ENCODE data around the gene CFAP251. TPM values are rescaled to one million over a fixed set of nuclear protein-coding genes. Genes with fewer than 3 reads are reported as not detected.

CFAP251 gene
- total and polyA plus RNA-seq, 2 of the 8 experiments (the other 6 are each of a cell fraction or from before 2014, with no cell fraction given) = 1.8 to 2.9 TPM

DNA sequence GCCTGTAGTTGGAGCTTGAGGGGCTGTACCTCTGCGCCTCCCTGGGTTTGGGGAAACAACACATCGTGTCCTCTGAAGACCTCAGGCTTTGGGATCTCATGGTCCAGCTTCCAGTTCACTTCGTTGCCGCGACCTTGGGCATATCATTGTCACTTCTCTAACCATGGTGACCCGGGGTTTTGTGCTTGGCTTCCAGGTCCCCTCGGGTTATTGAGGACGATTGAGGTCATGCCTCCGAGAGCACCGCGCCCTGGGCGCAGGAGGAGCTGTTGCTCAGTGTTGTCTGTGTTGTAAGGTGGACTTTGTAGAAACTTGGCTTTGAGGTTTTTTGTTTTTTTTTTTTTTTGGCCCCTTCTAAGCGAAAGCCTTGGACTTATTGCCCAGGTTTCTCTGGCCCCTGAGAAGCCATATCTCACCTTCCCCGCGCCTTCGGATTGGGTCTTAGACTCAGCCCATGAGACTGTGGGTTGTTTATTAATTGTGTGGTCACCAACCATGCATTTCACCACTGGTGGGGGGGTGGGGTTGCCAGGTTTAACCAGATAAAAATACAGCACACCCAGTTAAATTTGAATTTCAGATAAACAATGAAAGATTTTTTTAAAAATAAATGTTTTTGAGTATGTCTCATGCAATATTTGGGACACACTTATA is 105.9 kb downstream of the CFAP251 start:
- peaks cover 14% of the 10 kb centered on the region; the same call in 1 of the 2 replicates for H3K23me2 ChIP-seq (ENCODE audit: low read depth, low read length)
- peaks cover 3 to 25% (median 16%) of the 10 kb centered on the region in 4 experiments for H3K27me3 ChIP-seq (replicated peaks in 1 of 4; ENCODE audit: control insufficient read depth in 3 of 4, extremely low read depth in 1 of 4, insufficient read depth in 3 of 4, low read length in 3 of 4)
- H3K18ac ChIP-seq (ENCODE audit: extremely low read depth, low read length) = peak overlapping the region; percentile 19; the same call in 1 of the 2 replicates
- H2AFZ ChIP-seq (ENCODE audit: low read length) = no peak overlapping the region
- no peaks in the 10 kb centered on the region for H3K36me3 ChIP-seq (ENCODE audit: control insufficient read depth in 2 of 4, insufficient read depth in 4 of 4, low read length in 3 of 4)
- no peak overlapping the region for H2BK5ac ChIP-seq (ENCODE audit: low read depth, low read length)
- CTCF ChIA-PET (ENCODE audit: partially characterized antibody) = interaction anchor here (2.2 kb wide), 2 partner anchors 8 to 72 kb away, joined by 6 to 15 read pairs; no protein-coding TSS in a partner anchor
- DNase-seq (ENCODE audit: low read depth in 1 of 2, low spot score in 2 of 2) (no peak), FAIRE-seq (no peak)
- H3K56ac ChIP-seq (replicated peaks; ENCODE audit: insufficient read length, low read depth, low read length) = no peak overlapping the region
- no peak overlapping the region for H4K8ac ChIP-seq (ENCODE audit: extremely low read depth, insufficient read depth, low read length)
- H3K9ac ChIP-seq (replicated peaks in 1 of 4; ENCODE audit: extremely low read depth in 1 of 4, low read depth in 3 of 4, low read length in 3 of 4) = no peak overlapping the region
- H3K4me1 ChIP-seq (replicated peaks in 1 of 4; ENCODE audit: control insufficient read depth in 3 of 4, insufficient read depth in 4 of 4, low read length in 3 of 4) = peaks cover 0 to 9% (median 8%) of the 10 kb centered on the region in 4 experiments; a peak in 4 of 7 replicates
- no peak overlapping the region for H2AK5ac ChIP-seq (ENCODE audit: low read depth, low read length)
- H4K91ac ChIP-seq (replicated peaks; ENCODE audit: insufficient read length, low read length) = no peak overlapping the region
- POLR2A ChIA-PET (ENCODE audit: partially characterized antibody) = interaction anchor here (0.9 to 1.1 kb wide), 2 partner anchors 16 to 41 kb away, joined by 3 read pairs; no protein-coding TSS in a partner anchor
- H4K5ac ChIP-seq (ENCODE audit: insufficient read length, low read depth, low read length) = no peak overlapping the region
- H4K20me1 ChIP-seq (replicated peaks in 1 of 2; ENCODE audit: control insufficient read depth in 1 of 2, insufficient read depth in 2 of 2, low read length in 2 of 2) = peaks cover 8 to 16% of the 10 kb centered on the region in 2 experiments
- H3K14ac ChIP-seq (ENCODE audit: insufficient read length) = no peak overlapping the region
- no peak overlapping the region for H2BK15ac ChIP-seq (ENCODE audit: low read length)
- H2BK12ac ChIP-seq (ENCODE audit: low read depth, low read length) = no peak overlapping the region
- no peak overlapping the region for H3K27ac ChIP-seq (ENCODE audit: low read depth, low read length)
- 92% methylated on average over 16 of the region's 16 CpGs; no CpG with 5 or more reads in 1 of the 2 experiments for WGBS, 2 experiments (ENCODE audit: extremely low coverage in 1 of 2, insufficient coverage in 1 of 2, insufficient read length in 1 of 2, insufficient replicate concordance in 2 of 2, low coverage in 1 of 2, low lambda C conversion rate in 2 of 2, missing lambda C conversion rate in 1 of 2)
- no peak overlapping the region for H2BK20ac ChIP-seq (ENCODE audit: low read length)
- peaks cover 4 to 45% of the 10 kb centered on the region in 2 experiments for H3K79me2 ChIP-seq (ENCODE audit: control insufficient read depth in 1 of 2, insufficient read depth in 2 of 2, low read length in 2 of 2)
- H2BK120ac ChIP-seq (replicated peaks; ENCODE audit: low read depth, low read length) = no peak overlapping the region
- H3K4me3 ChIP-seq (ENCODE audit: extremely low read depth in 1 of 4, insufficient read depth in 2 of 4, low read depth in 3 of 4, low read length in 4 of 4) = peak overlapping the region in 1 of 4 experiments; percentile 83; a peak in 2 of 8 replicates
- H3K79me1 ChIP-seq (ENCODE audit: low read depth, low read length) = peaks cover 14% of the 10 kb centered on the region
- no peak overlapping the region for H3K4ac ChIP-seq (replicated peaks; ENCODE audit: insufficient read length, low read depth, low read length)
- no peak overlapping the region for H3K23ac ChIP-seq (ENCODE audit: insufficient read length)
- H3K9me3 ChIP-seq (ENCODE audit: insufficient read depth in 2 of 2, low read depth in 1 of 2, low read length in 1 of 2) = no peaks in the 10 kb centered on the region
- H3K4me2 ChIP-seq (ENCODE audit: insufficient read depth in 1 of 2, low read depth in 2 of 2, low read length in 2 of 2) = peak overlapping the region in 1 of 2 experiments; percentile 69; a peak in 1 of 4 replicates
- TF ChIP-seq CBX5 (IDR thresholded peaks at IDR 0.05; ENCODE audit: low read depth, low read length) = no peak
- no peak for TF ChIP-seq SP2 (IDR thresholded peaks at IDR 0.05; ENCODE audit: low read length)
- TF ChIP-seq TAF7 (optimal IDR thresholded peaks at IDR 0.05; ENCODE audit: borderline replicate concordance, low read depth, low read length) = no peak
- TF ChIP-seq SIRT6 (IDR thresholded peaks at IDR 0.05; ENCODE audit: low read length) = no peak
- no peak for TF ChIP-seq EP300 (IDR thresholded peaks at IDR 0.05; ENCODE audit: borderline replicate concordance in 1 of 2, low read depth in 2 of 2, low read length in 2 of 2)

Measured in H1 (cell line).